ENCODE data around the gene TMEM35B. TPM values are rescaled to one million over a fixed set of nuclear protein-coding genes. Genes with fewer than 3 reads are reported as not detected.

TMEM35B gene
- total RNA-seq, 4 donors from 2014 or later: 22.7 to 67.6 (median 41.8) TPM

DNA sequence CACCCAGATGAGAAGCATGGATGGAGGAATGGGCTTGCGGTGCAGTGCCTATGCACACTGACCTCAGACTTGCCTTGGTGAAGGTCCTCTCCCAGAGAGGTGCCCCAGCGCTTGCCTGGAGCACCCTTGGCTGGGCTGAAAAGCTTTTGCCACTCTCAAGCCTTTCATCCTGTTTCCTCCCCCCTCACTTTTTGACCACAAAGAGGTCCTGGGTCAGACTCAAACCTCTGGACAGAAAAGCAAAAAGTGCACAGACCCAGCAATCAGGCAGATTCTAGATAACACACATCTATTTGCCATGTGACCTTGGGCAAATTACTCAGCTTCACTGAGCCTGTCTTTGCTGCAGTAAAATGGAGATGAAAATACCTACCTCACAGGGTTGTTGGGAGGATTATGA lies 7.3 kb downstream of the TMEM35B start:
- H3K36me3 ChIP-seq: peaks cover 0 to 39% of the 10 kb centered on the region in 2 donors
- ATAC-seq: no peak
- 70% methylated on average over 2 of the region's 2 CpGs; no CpG with 5 or more reads in 1 of the 2 donors for WGBS, 2 donors (ENCODE audit: low coverage in 1 of 2)

DNA sequence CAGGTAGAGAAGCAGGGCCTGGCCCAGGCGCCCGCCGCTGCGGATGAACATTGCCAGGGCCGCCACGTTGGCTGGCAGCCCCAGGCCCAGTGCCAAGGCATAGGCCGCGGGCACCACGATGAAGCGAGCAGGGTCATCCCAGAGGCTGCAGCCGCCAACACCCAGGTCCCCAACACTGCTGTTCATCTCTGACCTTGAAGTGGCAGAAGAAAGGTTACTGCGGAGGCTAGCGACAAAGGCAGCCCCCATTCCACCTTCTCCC lies 8.0 kb downstream of the TMEM35B start:
- ATAC-seq: no peak
- no peak overlapping the region for H3K4me3 ChIP-seq

More for the DNA sequence above, 7.3 kb downstream of the TMEM35B start:
- Histone ChIP-seq H3K4me1 (peaks cover 0 to 15% (median 0%) of the 10 kb centered on the region in 3 donors), H3K9me3 (no peaks in the 10 kb centered on the region), H3K27me3 (no peaks in the 10 kb centered on the region), H3K27ac (no peak overlapping the region), H3K4me3 (no peak overlapping the region)
- TF ChIP-seq POLR2AphosphoS5 (IDR thresholded peaks at IDR 0.05): no peak
- TF ChIP-seq POLR2A (IDR thresholded peaks at IDR 0.05): no peak
- TF ChIP-seq EP300 (IDR thresholded peaks at IDR 0.05): no peak
- no peak for TF ChIP-seq CTCF (IDR thresholded peaks at IDR 0.05)

DNA sequence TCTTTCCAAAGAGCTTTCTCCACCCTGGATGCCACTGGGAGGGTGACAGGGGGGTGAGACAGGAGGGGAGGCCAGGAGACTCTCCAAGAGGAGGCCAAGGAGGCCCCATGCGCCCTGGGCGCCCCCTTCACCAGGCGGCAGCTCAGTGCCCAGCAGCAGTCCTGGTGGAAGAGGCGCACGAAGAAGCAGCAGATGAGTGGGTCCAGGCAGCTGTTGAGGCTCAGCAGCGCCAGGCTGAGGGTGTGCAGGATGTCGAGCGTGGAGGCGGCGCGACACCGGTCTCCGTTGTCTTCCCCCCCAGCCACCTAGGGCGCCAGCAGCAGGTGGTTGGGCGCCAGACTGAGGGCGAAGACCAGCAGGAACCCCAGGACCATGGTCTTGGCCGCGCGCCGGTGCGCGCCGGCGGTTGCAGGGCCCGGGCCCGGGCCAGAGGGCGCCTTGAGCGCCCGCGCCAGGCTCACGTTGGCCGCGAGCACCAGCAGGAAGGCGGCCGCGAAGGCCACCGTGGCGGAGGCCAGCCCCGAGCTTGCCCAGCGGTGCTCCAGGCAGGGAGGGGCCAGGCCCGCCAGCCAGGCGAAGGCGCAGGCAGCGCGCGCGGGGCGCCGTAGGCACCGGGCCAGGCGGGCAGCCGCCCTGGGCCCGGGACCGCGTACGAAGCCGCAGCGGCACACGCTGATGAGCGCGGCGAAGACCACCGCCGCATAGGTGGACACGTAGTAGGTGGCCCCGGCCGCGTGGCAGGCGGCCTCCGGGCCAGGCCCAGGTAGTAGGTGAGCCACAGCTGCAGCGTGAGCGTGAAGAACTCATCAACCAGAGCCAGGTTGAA lies 8.6 kb downstream of the TMEM35B start:
- Histone ChIP-seq H3K36me3 (peaks cover 0 to 27% of the 10 kb centered on the region in 2 donors), H3K4me3 (no peak overlapping the region), H3K27ac (no peak overlapping the region), H3K9me3 (no peaks in the 10 kb centered on the region), H3K27me3 (no peaks in the 10 kb centered on the region), H3K4me1 (peaks cover 0 to 9% (median 0%) of the 10 kb centered on the region in 3 donors)
- WGBS, 2 donors (ENCODE audit: low coverage in 1 of 2): 92% methylated on average over 6 of the region's 72 CpGs; no CpG with 5 or more reads in 1 of the 2 donors
- ATAC-seq: no peak
- no peak for TF ChIP-seq CTCF (IDR thresholded peaks at IDR 0.05)
- no peak for TF ChIP-seq POLR2A (IDR thresholded peaks at IDR 0.05)
- TF ChIP-seq EP300 (IDR thresholded peaks at IDR 0.05): no peak
- no peak for TF ChIP-seq POLR2AphosphoS5 (IDR thresholded peaks at IDR 0.05)

More for the DNA sequence above, 8.0 kb downstream of the TMEM35B start:
- H3K27me3 ChIP-seq: no peaks in the 10 kb centered on the region
- H3K4me1 ChIP-seq: peaks cover 0 to 9% (median 0%) of the 10 kb centered on the region in 3 donors
- no peaks in the 10 kb centered on the region for H3K9me3 ChIP-seq
- no peak overlapping the region for H3K27ac ChIP-seq
- peaks cover 0 to 32% of the 10 kb centered on the region in 2 donors for H3K36me3 ChIP-seq
- TF ChIP-seq POLR2AphosphoS5 (IDR thresholded peaks at IDR 0.05) (no peak), POLR2A (IDR thresholded peaks at IDR 0.05) (no peak), EP300 (IDR thresholded peaks at IDR 0.05) (no peak), CTCF (IDR thresholded peaks at IDR 0.05) (no peak)
- WGBS, 2 donors (ENCODE audit: low coverage in 1 of 2): no CpG with 5 or more reads among the region's 13 CpGs

GRCh38 chr1:34975771-34976170 lies 9.4 kb downstream of the TMEM35B start:
- peaks cover 0 to 19% of the 10 kb centered on the region in 2 donors for H3K36me3 ChIP-seq
- WGBS, 2 donors (ENCODE audit: low coverage in 1 of 2): 76 to 81% methylated on average over 5 to 6 of the region's 6 CpGs

More at GRCh38 chr1:34975771-34976170, 9.4 kb downstream of the TMEM35B start:
- no peak overlapping the region for H3K4me3 ChIP-seq
- H3K9me3 ChIP-seq: no peaks in the 10 kb centered on the region
- no peak for TF ChIP-seq CTCF (IDR thresholded peaks at IDR 0.05)
- no peak for TF ChIP-seq EP300 (IDR thresholded peaks at IDR 0.05)
- TF ChIP-seq POLR2AphosphoS5 (IDR thresholded peaks at IDR 0.05): no peak
- TF ChIP-seq POLR2A (IDR thresholded peaks at IDR 0.05): no peak
- H3K4me1 ChIP-seq: peaks cover 0 to 9% (median 0%) of the 10 kb centered on the region in 3 donors
- no peak overlapping the region for H3K27ac ChIP-seq
- no peaks in the 10 kb centered on the region for H3K27me3 ChIP-seq
- no peak for ATAC-seq

Measured in gastroesophageal sphincter (tissue), 4 donors.